BLaER1 (cell line): ENCODE results near the gene PISD.

Experiments
- H3K27ac ChIP-seq: shearing (Covaris generic); formaldehyde crosslinking; 2 replicates; pipeline ENCODE4 v1.8.1; 2022
- H3K27me3 ChIP-seq: shearing (Covaris generic); formaldehyde crosslinking; 2 replicates; pipeline ENCODE4 v1.8.1; 2022
- H3K36me3 ChIP-seq: shearing (Covaris generic); formaldehyde crosslinking; 2 replicates; pipeline ENCODE4 v1.8.1; 2022
- H3K4me1 ChIP-seq: shearing (Covaris generic); formaldehyde crosslinking; 2 replicates; pipeline ENCODE4 v1.8.1; 2022
- H3K4me2 ChIP-seq: shearing (Covaris generic); formaldehyde crosslinking; 2 replicates; pipeline ENCODE4 v1.8.1; 2022
- H3K4me3 ChIP-seq: shearing (Covaris generic); formaldehyde crosslinking; 2 replicates; pipeline ENCODE4 v1.8.1; 2022
- H3K9ac ChIP-seq: shearing (Covaris generic); formaldehyde crosslinking; 2 replicates; pipeline ENCODE4 v1.8.1; 2022
- H3K9me3 ChIP-seq: shearing (Covaris generic); formaldehyde crosslinking; 2 replicates; pipeline ENCODE4 v1.8.1; 2022
- H4K20me1 ChIP-seq: shearing (Covaris generic); formaldehyde crosslinking; 2 replicates; pipeline ENCODE4 v1.8.1; 2022
- Cebpa-rat ChIP-seq: shearing (Covaris generic); IDR thresholded peaks from 2 replicates; pipeline ENCODE4 v1.8.1; 2022

The PISD gene

DNA sequence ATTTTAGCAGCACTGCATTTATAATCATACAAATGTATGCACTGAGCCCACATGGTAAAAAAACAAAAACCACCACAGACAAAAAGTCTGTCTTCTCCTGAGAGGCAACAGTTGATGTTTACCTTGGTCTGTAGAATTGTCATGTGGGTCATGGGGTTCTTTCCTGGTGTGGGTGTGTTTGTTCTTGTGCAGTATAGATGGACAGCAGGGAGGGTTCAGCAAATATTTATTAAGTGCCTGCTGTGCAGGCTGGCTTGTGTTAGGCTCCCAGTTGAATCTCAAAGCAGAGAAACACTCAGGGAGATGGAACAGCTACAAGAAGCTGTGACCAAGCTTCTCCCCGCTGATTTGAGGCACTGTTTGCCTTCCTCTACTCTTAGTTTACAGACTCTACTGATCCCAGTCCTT lies 82.2 kb downstream of the PISD start:
- Histone ChIP-seq H3K9me3 (no peaks in the 10 kb centered on the region), H3K9ac (no peak overlapping the region), H3K4me3 (no peak overlapping the region), H3K36me3 (peaks cover 78% of the 10 kb centered on the region), H3K4me1 (no peaks in the 10 kb centered on the region), H4K20me1 (no peaks in the 10 kb centered on the region), H3K27ac (no peak overlapping the region), H3K4me2 (no peak overlapping the region), H3K27me3 (no peaks in the 10 kb centered on the region)
- no peak for TF ChIP-seq Cebpa-rat

DNA sequence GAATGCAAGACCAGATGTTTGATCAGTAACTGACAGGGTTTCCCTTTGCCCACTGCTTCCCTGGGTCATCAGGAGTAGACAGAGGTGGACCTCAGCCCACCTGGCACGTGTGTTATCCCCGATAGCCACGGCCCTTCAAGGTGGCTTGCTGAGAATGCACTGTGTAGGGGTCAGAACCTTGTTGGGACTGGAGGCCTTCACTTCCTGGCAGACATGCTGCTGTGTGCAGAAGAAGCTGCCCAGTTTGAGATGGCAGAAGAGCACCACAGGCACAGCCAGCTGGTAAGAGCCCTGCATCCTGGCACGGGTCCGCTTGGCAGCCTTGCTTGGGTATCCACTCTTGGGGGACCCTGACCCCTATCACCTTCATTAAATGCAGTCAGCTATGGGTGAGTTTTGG lies 83.8 kb downstream of the PISD start:
- H3K27ac ChIP-seq: no peak overlapping the region
- no peak for TF ChIP-seq Cebpa-rat
- H3K27me3 ChIP-seq: no peaks in the 10 kb centered on the region
- no peaks in the 10 kb centered on the region for H3K4me1 ChIP-seq
- no peak overlapping the region for H3K4me2 ChIP-seq
- H3K36me3 ChIP-seq: peaks cover 78% of the 10 kb centered on the region
- H4K20me1 ChIP-seq: no peaks in the 10 kb centered on the region
- no peak overlapping the region for H3K9ac ChIP-seq
- no peaks in the 10 kb centered on the region for H3K9me3 ChIP-seq
- H3K4me3 ChIP-seq: no peak overlapping the region

DNA sequence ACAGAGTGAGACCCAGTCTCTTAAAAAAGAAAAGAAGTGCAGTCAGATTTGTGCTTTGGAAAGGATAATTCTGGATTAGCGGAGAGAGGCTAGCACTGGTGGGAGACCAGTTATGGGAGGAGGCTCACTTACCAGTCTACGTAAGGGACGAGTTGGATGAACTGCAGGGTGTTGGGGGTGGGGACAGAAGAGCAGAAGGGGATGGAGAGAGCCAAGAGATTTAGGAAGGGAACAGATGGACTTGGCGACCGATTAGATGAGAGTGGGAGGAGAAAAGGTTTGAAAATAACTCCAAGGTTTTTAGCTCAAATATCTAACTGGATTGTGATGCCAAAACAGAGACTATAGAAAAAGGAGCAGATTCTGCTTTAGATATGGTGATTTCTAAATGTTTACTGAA lies 84.3 kb downstream of the PISD start:
- Histone ChIP-seq H3K9me3 (no peaks in the 10 kb centered on the region), H3K4me1 (no peaks in the 10 kb centered on the region), H3K4me2 (no peak overlapping the region), H3K27ac (no peak overlapping the region), H4K20me1 (no peaks in the 10 kb centered on the region), H3K27me3 (no peaks in the 10 kb centered on the region), H3K36me3 (peaks cover 82% of the 10 kb centered on the region), H3K9ac (no peak overlapping the region), H3K4me3 (no peak overlapping the region)
- no peak for TF ChIP-seq Cebpa-rat

DNA sequence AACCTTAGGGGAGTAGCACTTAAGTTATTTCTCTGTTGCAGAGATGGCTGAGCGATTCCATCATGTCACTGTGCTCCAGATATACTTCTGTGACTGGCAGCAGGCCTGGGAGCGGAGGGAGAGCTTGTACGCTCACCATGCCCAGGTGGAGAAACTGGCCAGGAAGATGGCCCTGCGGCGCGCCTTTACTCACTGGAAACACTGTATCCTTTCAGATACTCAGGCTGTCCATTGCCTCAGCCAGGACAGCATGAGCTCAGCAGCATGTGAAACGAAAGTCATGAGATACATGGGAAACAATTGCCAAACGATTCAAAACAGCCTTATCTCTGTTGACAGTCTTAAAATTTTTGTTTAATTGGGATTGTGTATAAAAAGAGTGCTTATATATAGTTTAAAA lies 86.8 kb downstream of the PISD start:
- Histone ChIP-seq H3K4me1 (no peaks in the 10 kb centered on the region), H3K36me3 (peaks cover 82% of the 10 kb centered on the region), H4K20me1 (no peaks in the 10 kb centered on the region), H3K4me2 (no peak overlapping the region), H3K4me3 (no peak overlapping the region), H3K9me3 (no peaks in the 10 kb centered on the region), H3K27me3 (no peaks in the 10 kb centered on the region), H3K9ac (no peak overlapping the region), H3K27ac (no peak overlapping the region)
- no peak for TF ChIP-seq Cebpa-rat

DNA sequence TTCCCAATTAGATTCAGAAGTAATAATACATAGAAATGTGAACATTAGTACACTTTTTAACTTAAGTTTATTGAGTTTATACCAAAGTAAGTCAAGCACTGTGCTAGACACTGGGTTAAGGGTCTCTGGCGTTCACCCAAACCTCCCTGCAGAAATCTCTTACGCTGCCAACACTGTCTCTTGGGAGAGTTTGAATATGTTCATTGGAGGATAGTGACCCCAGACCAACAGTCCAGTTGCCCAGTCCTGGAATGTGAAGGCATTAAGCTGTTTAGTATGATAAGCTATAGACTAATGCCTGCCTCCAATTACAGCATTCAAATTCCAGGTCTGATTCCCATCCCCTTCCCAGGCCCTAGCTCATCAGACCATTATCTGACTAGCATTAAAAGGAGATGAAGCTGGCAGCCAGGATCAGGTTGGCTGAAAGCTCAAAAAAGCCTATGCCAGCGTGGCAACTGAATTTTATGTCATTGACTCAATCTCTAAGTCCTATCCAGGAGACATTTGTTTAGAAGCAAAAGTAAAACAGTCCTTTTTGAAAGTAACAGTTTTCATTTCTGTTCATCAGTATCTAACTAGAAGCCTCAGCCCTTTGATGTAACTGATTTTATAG lies 87.9 kb downstream of the PISD start:
- no peak for TF ChIP-seq Cebpa-rat
- H3K36me3 ChIP-seq: peaks cover 72% of the 10 kb centered on the region
- H3K27ac ChIP-seq: no peak overlapping the region
- no peak overlapping the region for H3K9ac ChIP-seq
- H3K4me2 ChIP-seq: no peak overlapping the region
- no peaks in the 10 kb centered on the region for H3K27me3 ChIP-seq
- H3K9me3 ChIP-seq: no peaks in the 10 kb centered on the region
- no peak overlapping the region for H3K4me3 ChIP-seq
- H3K4me1 ChIP-seq: no peaks in the 10 kb centered on the region
- no peaks in the 10 kb centered on the region for H4K20me1 ChIP-seq

DNA sequence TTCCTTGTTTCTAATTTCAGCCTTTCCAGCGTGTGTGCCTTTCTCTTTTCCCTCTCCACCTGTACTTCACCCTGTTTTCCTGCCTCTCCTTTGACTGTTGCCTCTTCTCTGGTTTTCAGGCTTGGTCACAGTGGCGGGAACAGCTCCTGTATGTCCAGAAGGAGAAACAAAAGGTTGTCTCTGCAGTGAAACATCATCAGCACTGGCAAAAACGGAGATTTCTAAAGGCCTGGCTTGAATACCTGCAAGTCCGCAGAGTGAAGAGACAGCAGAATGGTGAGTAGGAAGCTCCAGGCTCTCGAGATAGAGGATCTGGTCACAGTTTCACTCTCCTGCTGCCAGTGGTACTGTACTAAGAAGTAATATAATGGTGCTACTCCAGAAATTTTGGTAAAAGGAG lies 89.1 kb downstream of the PISD start:
- H3K9ac ChIP-seq: no peak overlapping the region
- H3K36me3 ChIP-seq: peaks cover 60% of the 10 kb centered on the region
- H3K27ac ChIP-seq: no peak overlapping the region
- no peak overlapping the region for H3K4me3 ChIP-seq
- no peak overlapping the region for H3K4me2 ChIP-seq
- H3K4me1 ChIP-seq: no peaks in the 10 kb centered on the region
- no peaks in the 10 kb centered on the region for H3K9me3 ChIP-seq
- H3K27me3 ChIP-seq: no peaks in the 10 kb centered on the region
- TF ChIP-seq Cebpa-rat: no peak
- no peaks in the 10 kb centered on the region for H4K20me1 ChIP-seq

DNA sequence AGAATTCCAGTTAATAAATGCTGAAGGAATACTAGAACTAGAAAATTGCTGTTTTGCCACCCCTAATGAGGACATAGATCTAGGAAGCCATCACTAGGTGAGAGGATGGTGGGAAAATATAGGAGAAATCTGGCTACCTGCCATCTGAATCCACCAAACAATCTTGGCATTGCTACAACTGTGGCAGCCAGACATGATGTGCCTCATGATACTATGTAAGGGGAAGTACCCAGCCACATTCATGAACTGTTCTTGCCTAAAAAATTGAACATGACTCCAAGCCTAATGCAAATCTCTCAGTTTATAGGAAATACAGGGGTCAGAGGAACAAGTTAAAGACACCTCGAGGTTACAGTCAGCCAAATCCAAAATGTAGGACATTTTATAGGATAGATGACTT lies 92.9 kb downstream of the PISD start:
- no peaks in the 10 kb centered on the region for H4K20me1 ChIP-seq
- no peak overlapping the region for H3K4me2 ChIP-seq
- H3K9ac ChIP-seq: no peak overlapping the region
- TF ChIP-seq Cebpa-rat: no peak
- no peaks in the 10 kb centered on the region for H3K9me3 ChIP-seq
- no peak overlapping the region for H3K27ac ChIP-seq
- H3K4me3 ChIP-seq: no peak overlapping the region
- no peaks in the 10 kb centered on the region for H3K4me1 ChIP-seq
- peaks cover 40% of the 10 kb centered on the region for H3K36me3 ChIP-seq
- no peaks in the 10 kb centered on the region for H3K27me3 ChIP-seq
